Thyroid gland (tissue), 4 donors: ENCODE data around the gene GFOD1.

ENCODE experiments used
- CTCF ChIP-seq, 6 experiments: fragments of 200-600 bp in 3 of 6; fragments of 450-650 bp in 3 of 6; sonication (generic) in 3 of 6; IDR thresholded peaks; one replicate each; pipeline ENCODE4 v1.5.1; 2016 to 2019; ENCODE audit warnings: antibody characterized with exemption in 6 of 6, mild to moderate bottlenecking in 2 of 6, inconsistent platforms in 1 of 6, moderate library complexity in 1 of 6
- POLR2A ChIP-seq, 2 donors: fragments of 450-650 bp; IDR thresholded peaks; one replicate each; pipeline ENCODE4 v1.6.1; 2017; ENCODE audit warnings: antibody characterized with exemption in 2 of 2, mild to moderate bottlenecking in 2 of 2, moderate library complexity in 1 of 2

DNA sequence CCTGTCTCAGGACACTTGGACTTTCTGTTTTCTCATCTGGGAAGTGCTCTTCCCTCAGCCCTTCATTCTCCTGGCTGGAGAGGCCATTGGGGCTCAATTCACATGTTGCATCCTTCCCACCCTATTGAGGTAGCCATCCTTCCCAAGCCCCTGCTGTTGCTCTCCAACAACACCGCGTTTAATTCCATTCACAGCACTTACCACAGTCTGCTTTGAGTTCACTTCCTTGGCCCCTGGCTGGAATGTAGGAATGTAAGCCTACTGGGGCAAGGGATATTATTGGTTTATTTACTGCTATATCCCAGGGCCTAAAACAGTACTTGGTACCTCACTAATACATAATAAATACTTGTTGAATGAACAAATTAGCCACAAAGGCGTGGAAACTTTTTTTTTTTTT lies 6.7 kb upstream of the GFOD1 start:
- no peak for TF ChIP-seq POLR2A (IDR thresholded peaks at IDR 0.05)
- TF ChIP-seq CTCF (IDR thresholded peaks at IDR 0.05) = no peak
